Measurements from ENCODE around the gene PMVK.
A peak's percentile ranks its signal among the peaks of the same experiment; 100 is the strongest.

The PMVK gene

DNA sequence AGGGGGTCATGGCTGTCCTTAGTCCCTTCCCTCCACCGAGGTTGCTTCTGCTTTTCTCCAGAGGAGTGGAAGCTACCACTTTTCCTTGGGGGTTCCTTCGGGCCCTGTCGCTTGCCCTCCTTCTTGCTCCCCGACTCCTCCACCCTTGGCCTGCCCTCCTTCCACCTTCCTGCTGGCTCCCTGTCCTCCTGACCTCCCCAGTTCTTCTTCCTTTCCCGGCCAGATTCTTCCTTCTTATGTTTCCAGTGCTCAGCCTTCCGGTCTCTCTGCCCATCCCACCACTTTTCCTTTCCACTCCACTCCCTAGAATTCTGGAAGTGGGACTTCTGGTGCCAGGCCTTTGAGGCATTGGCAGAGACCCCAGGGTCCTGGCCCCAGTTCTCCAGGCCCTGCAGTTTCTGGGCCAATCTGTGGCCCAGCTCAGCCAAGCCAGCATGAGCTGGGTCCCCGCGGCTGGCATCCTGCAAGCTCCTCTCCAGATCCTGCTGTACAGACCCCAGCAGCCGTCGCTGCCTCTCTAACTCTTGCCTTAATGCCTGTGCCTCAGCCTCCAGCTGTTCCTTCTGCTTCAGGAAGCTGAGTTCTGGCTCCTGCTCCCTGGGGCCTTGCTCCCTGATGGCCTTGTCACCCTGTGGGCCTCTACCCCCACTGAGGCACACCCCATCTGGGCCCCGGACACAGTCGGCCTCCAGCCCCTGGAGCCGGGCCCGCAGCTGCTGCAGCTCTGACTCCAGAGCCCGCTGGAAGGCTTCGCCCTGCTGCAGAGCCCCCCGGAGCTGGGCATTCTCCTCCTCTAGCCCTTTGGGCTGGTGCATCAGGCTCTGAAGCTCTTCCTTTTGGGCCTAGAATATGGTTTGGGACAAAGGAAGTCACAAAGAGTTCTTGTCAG is 9.7 kb upstream of the PMVK start:
- no peak for DNase-seq

- DNase-seq = no peak
Measured at GRCh38 chr1:154945160-154945961, 8.8 kb upstream of the PMVK start.

- DNase-seq = no peak
Measured at GRCh38 chr1:154944401-154945159, 8.1 kb upstream of the PMVK start.

- DNase-seq = peak; percentile 45 to 48
Measured at GRCh38 chr1:154943649-154944400, 7.3 kb upstream of the PMVK start.

DNA sequence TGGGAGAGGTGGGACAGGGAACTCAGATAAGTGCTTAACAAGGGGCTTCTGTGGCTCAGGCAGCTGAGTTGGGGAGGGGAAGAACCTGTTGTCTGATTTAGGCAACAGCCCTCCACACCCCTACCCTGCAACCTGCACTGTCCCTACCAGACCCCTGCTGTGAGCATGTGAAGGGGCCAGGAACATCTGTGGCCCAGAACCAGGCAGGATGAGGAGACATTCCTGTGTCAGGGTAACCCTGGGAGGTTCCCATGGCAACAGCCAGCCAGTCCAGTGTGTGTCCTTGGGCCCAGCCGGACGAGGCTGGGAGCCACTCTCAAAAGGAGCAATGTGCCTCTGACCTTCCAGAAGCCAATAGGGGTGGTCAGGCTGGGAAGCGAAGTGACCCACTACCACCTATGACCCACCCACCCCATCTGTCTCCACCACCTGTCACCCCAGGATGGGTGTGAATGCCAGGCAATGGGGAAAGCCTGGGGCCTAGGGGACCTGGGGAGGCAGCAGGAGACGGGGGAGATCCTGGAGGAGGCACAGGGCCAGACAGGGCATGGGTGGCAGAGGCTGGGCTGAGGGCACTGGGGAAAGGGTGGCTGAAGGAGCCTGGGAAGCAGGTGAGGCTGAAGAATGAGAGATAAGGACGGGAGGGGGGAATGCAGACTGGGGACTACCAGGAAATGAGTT is 5.0 kb upstream of the PMVK start:
- no peak for DNase-seq

DNA sequence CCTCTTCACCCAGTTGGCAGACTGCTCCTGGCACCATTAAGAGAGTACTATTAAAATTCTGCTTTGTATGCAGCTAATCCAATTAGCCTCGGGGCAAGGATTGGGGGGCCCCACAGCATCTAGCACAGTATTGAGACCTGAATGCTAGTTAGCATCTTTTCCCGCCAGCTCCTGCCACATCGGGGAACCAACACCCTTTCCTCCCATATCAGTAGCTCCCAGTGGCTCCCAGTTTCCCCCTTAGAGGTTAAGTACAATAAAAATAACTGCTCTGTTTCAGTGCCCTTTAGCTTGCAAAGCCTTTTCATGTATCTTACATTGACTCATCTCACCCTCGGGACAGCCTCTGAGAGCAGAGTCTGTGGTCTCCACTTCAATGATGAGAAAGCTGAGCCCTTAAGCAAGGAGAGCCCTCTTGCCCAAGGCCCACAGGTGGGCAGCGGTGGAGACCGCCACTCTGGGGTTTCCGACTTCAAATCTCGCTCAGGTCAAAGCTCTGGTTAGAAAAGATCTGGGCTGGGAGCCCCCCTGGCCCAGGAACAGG is 4.2 kb upstream of the PMVK start:
- DNase-seq = no peak

DNA sequence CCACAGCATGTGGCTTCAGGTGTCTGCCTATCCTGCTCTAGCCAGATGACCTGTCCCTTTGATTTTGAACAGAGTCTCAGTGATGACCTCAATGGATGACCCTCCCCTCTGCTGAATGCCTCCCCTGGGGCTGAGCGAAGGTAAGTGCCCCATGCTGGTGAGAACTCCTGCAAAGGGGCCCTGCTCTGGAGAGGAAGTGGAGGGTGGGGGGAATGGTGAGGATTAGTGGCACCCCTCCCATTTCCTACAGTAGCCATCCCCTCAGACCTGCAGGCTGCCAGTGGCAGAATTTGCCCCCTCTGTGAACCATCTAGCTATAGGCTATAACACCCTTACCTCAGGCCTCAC is 3.7 kb upstream of the PMVK start:
- no peak for DNase-seq

DNA sequence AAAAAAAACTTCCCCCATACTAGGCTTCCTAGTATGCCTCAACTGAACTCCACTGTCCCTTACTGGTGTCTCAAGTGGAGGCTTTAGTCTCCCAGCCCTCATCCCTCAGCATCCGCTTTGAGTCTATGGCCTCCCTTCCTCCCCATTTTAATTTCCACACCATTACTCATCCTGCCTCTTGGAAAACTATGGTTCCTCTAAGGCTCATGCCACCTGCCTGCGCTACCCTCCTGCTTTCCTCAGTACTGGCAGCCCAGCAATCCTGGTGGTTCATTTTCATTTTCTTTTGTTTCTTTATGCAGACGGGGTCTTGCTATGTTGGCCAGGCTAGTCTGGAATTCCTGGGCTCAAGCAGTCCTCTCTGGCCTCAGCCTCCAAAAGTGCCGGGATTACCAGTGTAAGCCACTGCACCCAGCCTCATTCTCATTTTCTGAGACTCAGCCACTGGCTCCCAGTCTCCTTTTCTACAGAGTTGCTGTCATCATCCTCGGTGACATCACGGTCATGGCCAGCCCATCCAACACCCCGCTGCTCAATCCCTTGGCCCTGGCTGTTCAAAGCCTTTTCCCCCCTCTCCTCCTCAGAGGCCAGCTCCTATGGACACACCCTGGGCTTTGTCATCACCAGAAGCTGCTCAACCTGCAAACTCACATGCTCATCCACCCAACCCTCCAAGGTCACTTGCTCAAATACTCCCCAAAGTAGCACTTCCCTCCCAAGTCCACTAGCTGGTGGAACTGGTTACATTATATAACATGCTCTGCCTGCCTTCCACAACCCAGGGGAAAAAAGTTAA is 2.3 kb upstream of the PMVK start:
- no peak for DNase-seq

GRCh38 chr1:154937988-154938386 is 1.5 kb upstream of the PMVK start:
- no peak for DNase-seq

DNA sequence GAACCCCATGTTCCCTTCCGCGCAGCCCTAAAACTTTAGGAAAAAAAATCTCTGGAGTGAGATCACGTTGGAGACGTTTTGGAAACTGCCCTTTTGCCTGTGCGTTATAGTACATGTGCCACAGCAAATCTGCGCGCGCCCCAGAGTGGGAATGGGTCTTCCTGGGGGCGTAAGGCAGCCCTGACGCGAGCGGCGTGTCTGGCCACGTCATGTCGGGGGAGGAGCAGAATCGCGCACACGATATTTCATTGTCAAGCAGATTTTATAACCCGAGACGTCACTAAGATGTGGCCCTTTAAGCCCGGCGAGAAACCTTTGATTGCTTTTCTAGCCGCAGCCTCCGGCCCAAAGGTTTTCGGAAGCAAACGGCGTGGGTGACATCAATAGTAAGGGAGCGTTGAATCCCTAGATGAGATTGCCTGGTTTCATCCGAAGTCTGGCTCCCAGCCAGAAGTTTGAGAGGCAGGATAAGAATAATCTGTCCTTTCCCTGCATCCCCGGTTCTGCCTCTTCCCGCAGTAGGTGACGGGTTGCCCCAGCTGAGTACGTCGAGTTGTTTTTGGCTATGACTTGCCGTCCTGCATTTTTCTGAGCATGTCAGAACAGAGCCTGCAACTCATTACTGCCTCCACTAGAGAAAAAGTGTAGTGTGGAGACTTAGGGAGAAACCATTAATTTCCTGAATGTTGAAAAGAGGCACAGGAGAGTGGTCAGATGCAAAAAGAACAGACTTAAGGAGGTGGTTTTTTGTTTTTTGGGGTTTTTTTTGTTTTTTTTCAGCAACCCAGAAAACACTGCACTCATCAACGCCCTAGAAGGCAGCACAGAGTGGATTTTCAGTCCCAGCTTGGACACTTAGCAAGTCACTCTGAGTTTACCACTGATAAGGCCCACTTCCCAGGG is 817 bp upstream of the PMVK start:
- DNase-seq = peak; percentile 83 to 90

GRCh38 chr1:154935749-154936554 is 567 bp downstream of the PMVK start:
- no peak for DNase-seq

GRCh38 chr1:154934358-154934948 is 2.1 kb downstream of the PMVK start:
- DNase-seq = no peak

DNA sequence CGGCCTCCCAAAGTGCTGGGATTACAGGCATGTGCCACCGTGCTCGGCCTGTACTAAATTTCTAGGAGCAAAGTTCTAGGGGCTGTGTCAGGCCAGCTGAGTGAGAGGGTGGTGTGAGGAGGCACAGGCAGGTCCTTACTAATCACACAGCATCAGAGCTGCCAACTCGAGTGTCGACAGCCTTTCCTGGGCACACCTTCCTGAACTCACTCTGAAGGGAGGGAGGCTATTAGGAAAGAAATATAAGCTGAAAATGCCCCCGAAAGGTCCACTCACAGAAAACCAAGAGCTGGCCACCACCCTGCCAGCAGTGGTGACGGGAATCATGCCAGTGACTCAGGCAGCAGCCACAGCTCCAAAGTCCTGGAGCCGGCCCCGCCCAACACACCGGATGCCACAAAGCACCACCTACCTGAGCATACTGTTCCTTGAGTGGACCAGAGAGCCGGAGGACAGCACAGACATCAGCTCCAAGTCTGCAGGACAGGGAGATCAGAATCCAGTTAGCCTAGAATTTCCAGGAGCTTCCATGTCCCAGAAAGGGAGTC is 4.5 kb downstream of the PMVK start:
- no peak for DNase-seq

- no peak for DNase-seq
Measured at GRCh38 chr1:154926201-154926600, 10.3 kb downstream of the PMVK start.

GRCh38 chr1:154925335-154926170 is 11.0 kb downstream of the PMVK start:
- DNase-seq = no peak

DNA sequence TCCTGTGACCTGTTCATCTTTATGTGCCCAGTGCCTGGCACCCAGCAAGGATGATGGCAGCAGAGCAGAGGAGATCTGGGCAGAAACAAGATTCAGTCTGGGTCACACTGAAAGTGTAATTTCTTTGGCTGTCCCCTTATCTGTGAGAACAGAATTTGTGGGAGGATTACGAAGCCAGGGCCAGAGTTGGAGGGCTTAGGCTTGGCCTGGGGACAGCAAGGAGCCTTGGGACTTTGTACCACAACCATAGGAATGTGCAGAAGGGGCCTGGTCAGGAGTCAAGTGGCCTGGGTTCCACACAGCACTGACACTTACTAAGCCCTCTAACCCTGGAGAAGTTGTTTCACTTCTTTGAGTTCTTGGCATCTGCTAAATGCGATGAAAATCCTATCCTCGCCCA is 12.8 kb downstream of the PMVK start:
- DNase-seq = no peak

DNA sequence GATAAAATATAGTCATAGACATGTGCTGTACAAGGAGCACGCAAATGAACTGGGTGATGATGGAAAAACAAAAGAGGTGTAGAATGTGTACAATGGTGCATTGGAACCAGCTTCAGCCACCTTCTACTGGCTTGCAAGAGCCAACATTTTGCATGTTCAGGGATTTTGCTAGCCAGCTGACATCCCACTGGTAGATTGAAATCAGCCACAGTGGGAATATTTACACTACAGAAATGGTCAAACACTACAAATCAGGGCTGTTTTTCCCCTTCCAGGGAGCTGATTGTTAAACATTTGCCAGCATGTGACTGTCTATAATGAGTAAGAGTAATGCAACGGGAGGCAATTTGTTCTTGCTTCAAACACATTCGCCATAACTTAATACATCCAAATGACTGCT is 23.2 kb downstream of the PMVK start:
- no peak for DNase-seq

Data from inflammatory macrophage treated with lipopolysaccharide for 1 hour (primary cell).